ENCODE data around the gene MAP3K1.

The MAP3K1 gene

GRCh38 chr5:56861893-56862485 is 46.6 kb downstream of the MAP3K1 start:
- Histone ChIP-seq H3K4me2 (ENCODE audit: low read depth, low read length, poor library complexity, severe bottlenecking) (no peak overlapping the region), H2AFZ (ENCODE audit: low read length) (no peak overlapping the region), H3K9me3 (ENCODE audit: insufficient read depth, low read depth, low read length) (no peaks in the 10 kb centered on the region), H4K20me1 (ENCODE audit: insufficient read depth, low read length, poor library complexity, severe bottlenecking) (peaks cover 17% of the 10 kb centered on the region), H3K4me1 (ENCODE audit: insufficient read depth, low read length, poor library complexity, severe bottlenecking) (no peaks in the 10 kb centered on the region), H3K4me3 (ENCODE audit: low read length, poor library complexity, severe bottlenecking) (no peak overlapping the region), H3K9me2 (replicated peaks; ENCODE audit: low read depth, low read length) (no peaks in the 10 kb centered on the region), H3F3A (ENCODE audit: low read depth) (no peaks in the 10 kb centered on the region), H3K27me3 (ENCODE audit: insufficient read depth, low read length, poor library complexity, severe bottlenecking) (no peaks in the 10 kb centered on the region), H3K79me2 (ENCODE audit: insufficient read depth, low read length) (peaks cover 25% of the 10 kb centered on the region), H3K9ac (ENCODE audit: low read depth, low read length, poor library complexity, severe bottlenecking) (no peak overlapping the region), H3K36me3 (ENCODE audit: insufficient read depth, low read length) (peaks cover 89% of the 10 kb centered on the region)
- TF ChIP-seq CTCF (conservative IDR thresholded peaks at IDR 0.05; ENCODE audit: low read length) (no peak), EZH2phosphoT487 (IDR thresholded peaks at IDR 0.05; ENCODE audit: borderline replicate concordance) (no peak)

GRCh38 chr5:56862909-56863308 is 47.6 kb downstream of the MAP3K1 start:
- Histone ChIP-seq H3K9me2 (replicated peaks; ENCODE audit: low read depth, low read length) (no peaks in the 10 kb centered on the region), H3K79me2 (ENCODE audit: insufficient read depth, low read length) (peaks cover 15% of the 10 kb centered on the region), H3K4me1 (ENCODE audit: insufficient read depth, low read length, poor library complexity, severe bottlenecking) (no peaks in the 10 kb centered on the region), H3K4me2 (ENCODE audit: low read depth, low read length, poor library complexity, severe bottlenecking) (no peak overlapping the region), H3K4me3 (ENCODE audit: low read length, poor library complexity, severe bottlenecking) (no peak overlapping the region), H3K27me3 (ENCODE audit: insufficient read depth, low read length, poor library complexity, severe bottlenecking) (no peaks in the 10 kb centered on the region), H3F3A (ENCODE audit: low read depth) (no peaks in the 10 kb centered on the region), H3K9me3 (ENCODE audit: insufficient read depth, low read depth, low read length) (no peaks in the 10 kb centered on the region), H3K36me3 (ENCODE audit: insufficient read depth, low read length) (peaks cover 90% of the 10 kb centered on the region), H2AFZ (ENCODE audit: low read length) (no peak overlapping the region), H4K20me1 (ENCODE audit: insufficient read depth, low read length, poor library complexity, severe bottlenecking) (peaks cover 9% of the 10 kb centered on the region), H3K9ac (ENCODE audit: low read depth, low read length, poor library complexity, severe bottlenecking) (no peak overlapping the region)
- TF ChIP-seq EZH2phosphoT487 (IDR thresholded peaks at IDR 0.05; ENCODE audit: borderline replicate concordance) = no peak
- no peak for TF ChIP-seq CTCF (conservative IDR thresholded peaks at IDR 0.05; ENCODE audit: low read length)

GRCh38 chr5:56871777-56872176 is 56.4 kb downstream of the MAP3K1 start:
- no peaks in the 10 kb centered on the region for H3K9me2 ChIP-seq (replicated peaks; ENCODE audit: low read depth, low read length)
- no peak overlapping the region for H3K4me2 ChIP-seq (ENCODE audit: low read depth, low read length, poor library complexity, severe bottlenecking)
- no peaks in the 10 kb centered on the region for H3K9me3 ChIP-seq (ENCODE audit: insufficient read depth, low read depth, low read length)
- H4K20me1 ChIP-seq (ENCODE audit: insufficient read depth, low read length, poor library complexity, severe bottlenecking) = no peaks in the 10 kb centered on the region
- peaks cover 94% of the 10 kb centered on the region for H3K36me3 ChIP-seq (ENCODE audit: insufficient read depth, low read length)
- no peak overlapping the region for H3K4me3 ChIP-seq (ENCODE audit: low read length, poor library complexity, severe bottlenecking)
- no peak for TF ChIP-seq EZH2phosphoT487 (IDR thresholded peaks at IDR 0.05; ENCODE audit: borderline replicate concordance)
- no peak for TF ChIP-seq CTCF (conservative IDR thresholded peaks at IDR 0.05; ENCODE audit: low read length)
- no peaks in the 10 kb centered on the region for H3F3A ChIP-seq (ENCODE audit: low read depth)
- no peaks in the 10 kb centered on the region for H3K4me1 ChIP-seq (ENCODE audit: insufficient read depth, low read length, poor library complexity, severe bottlenecking)
- H3K79me2 ChIP-seq (ENCODE audit: insufficient read depth, low read length) = no peaks in the 10 kb centered on the region
- H3K27me3 ChIP-seq (ENCODE audit: insufficient read depth, low read length, poor library complexity, severe bottlenecking) = no peaks in the 10 kb centered on the region
- no peak overlapping the region for H3K9ac ChIP-seq (ENCODE audit: low read depth, low read length, poor library complexity, severe bottlenecking)
- no peak overlapping the region for H2AFZ ChIP-seq (ENCODE audit: low read length)

Data from Loucy (cell line).